Gastrocnemius medialis (tissue), 4 donors: Measurements from ENCODE around the gene PKMYT1.

ENCODE experiments used
- POLR2A ChIP-seq, 2 donors: fragments of 450-650 bp; IDR thresholded peaks; one replicate each; pipeline ENCODE4 v1.6.1; 2017; ENCODE audit warnings: antibody characterized with exemption in 2 of 2, mild to moderate bottlenecking in 2 of 2, moderate library complexity in 2 of 2
- TF ChIP-seq, protein P1 (sequence below), 5 experiments: fragments of 450-650 bp in 3 of 5; fragments of 200-600 bp in 2 of 5; sonication (generic) in 2 of 5; IDR thresholded peaks in 4 of 5; conservative IDR thresholded peaks in 1 of 5; 1 replicate in 4 of 5; 2 replicates in 1 of 5; pipeline ENCODE4 v1.5.1; 2016 to 2019; ENCODE audit warnings: antibody characterized with exemption in 5 of 5, mild to moderate bottlenecking in 3 of 5, moderate library complexity in 3 of 5

DNA sequence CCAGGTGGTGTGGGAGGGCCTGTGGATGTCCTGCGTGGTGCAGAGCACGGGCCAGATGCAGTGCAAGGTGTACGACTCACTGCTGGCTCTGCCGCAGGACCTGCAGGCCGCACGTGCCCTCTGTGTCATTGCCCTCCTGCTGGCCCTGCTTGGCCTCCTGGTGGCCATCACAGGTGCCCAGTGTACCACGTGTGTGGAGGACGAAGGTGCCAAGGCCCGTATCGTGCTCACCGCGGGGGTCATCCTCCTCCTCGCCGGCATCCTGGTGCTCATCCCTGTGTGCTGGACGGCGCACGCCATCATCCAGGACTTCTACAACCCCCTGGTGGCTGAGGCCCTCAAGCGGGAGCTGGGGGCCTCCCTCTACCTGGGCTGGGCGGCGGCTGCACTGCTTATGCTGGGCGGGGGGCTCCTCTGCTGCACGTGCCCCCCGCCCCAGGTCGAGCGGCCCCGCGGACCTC lies 33.3 kb upstream of the PKMYT1 start:
- no peak for TF ChIP-seq POLR2A (IDR thresholded peaks at IDR 0.05)
- TF ChIP-seq, protein P1, sequence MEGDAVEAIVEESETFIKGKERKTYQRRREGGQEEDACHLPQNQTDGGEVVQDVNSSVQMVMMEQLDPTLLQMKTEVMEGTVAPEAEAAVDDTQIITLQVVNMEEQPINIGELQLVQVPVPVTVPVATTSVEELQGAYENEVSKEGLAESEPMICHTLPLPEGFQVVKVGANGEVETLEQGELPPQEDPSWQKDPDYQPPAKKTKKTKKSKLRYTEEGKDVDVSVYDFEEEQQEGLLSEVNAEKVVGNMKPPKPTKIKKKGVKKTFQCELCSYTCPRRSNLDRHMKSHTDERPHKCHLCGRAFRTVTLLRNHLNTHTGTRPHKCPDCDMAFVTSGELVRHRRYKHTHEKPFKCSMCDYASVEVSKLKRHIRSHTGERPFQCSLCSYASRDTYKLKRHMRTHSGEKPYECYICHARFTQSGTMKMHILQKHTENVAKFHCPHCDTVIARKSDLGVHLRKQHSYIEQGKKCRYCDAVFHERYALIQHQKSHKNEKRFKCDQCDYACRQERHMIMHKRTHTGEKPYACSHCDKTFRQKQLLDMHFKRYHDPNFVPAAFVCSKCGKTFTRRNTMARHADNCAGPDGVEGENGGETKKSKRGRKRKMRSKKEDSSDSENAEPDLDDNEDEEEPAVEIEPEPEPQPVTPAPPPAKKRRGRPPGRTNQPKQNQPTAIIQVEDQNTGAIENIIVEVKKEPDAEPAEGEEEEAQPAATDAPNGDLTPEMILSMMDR (IDR thresholded peaks at IDR 0.05 in 4 of 5, conservative IDR thresholded peaks at IDR 0.05 in 1 of 5): no peak
